C4-2B (cell line): Measurements from ENCODE around the gene SYNE2.
A peak's percentile ranks its signal among the peaks of the same experiment; 100 is the strongest.
"Not testable (repeated sequence)": the region's sequence is repeated elsewhere in the genome, so short reads cannot be mapped to it uniquely, and the experiment has no call there.

Experiments
- H3K27ac ChIP-seq: fragments of 450-650 bp; 2 replicates; pipeline ENCODE4 v1.5.1; 2017
- ZFX ChIP-seq: fragments of 450-650 bp; IDR thresholded peaks from 2 replicates; pipeline ENCODE4 v1.6.1; 2017
- TF ChIP-seq, protein P1 (sequence below): fragments of 450-650 bp; conservative IDR thresholded peaks from 2 replicates; pipeline ENCODE4 v1.5.1; 2017; ENCODE audit warnings: mild to moderate bottlenecking

The SYNE2 gene

DNA sequence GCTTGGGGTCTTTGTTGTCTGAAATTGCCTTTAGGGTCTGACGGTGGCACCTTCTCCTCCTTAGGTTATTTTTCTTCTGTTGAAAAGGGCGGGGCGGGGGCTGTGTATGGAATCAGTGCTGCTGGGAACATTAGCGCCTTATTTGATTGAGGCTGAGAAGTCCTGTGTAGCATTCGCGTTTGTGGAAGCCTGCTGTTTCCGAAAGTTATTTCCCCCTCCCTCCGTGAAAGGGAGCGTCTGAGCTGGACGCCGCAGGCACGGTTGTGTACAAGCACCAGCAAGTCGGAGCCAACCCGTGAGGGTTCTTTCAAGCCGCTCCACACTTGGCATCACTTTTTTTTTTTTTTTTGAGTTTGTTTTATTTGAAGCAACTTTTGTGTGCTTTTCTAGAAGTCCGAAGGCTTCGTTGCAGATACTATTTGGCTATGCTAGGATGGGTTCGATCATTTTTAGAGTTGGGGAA lies 1.1 kb downstream of the SYNE2 start:
- TF ChIP-seq, protein P1, sequence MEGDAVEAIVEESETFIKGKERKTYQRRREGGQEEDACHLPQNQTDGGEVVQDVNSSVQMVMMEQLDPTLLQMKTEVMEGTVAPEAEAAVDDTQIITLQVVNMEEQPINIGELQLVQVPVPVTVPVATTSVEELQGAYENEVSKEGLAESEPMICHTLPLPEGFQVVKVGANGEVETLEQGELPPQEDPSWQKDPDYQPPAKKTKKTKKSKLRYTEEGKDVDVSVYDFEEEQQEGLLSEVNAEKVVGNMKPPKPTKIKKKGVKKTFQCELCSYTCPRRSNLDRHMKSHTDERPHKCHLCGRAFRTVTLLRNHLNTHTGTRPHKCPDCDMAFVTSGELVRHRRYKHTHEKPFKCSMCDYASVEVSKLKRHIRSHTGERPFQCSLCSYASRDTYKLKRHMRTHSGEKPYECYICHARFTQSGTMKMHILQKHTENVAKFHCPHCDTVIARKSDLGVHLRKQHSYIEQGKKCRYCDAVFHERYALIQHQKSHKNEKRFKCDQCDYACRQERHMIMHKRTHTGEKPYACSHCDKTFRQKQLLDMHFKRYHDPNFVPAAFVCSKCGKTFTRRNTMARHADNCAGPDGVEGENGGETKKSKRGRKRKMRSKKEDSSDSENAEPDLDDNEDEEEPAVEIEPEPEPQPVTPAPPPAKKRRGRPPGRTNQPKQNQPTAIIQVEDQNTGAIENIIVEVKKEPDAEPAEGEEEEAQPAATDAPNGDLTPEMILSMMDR = no peak
- no peak for TF ChIP-seq ZFX
- H3K27ac ChIP-seq = peak overlapping the region; percentile 72

DNA sequence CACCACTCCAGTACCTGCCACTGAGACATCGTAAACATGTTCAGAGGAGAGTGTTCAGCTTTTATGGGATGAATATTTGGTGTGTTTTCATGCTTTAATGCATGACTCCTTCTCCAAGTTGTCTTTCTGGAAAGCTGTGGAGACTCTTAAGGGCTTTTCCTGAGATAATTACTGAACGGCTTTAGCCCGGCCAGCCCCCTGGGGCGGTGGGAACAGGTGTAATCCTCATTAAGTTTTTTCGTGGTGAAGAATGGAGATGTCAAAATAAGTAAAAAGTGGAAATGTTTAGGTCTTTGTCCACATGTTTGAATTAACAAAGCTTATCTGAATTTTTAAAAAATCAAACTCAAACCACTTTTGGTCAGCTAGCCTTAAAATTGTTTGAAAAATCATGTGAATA lies 1.5 kb downstream of the SYNE2 start:
- TF ChIP-seq, protein P1 = no peak
- TF ChIP-seq ZFX = no peak
- H3K27ac ChIP-seq = peak overlapping the region; percentile 72

DNA sequence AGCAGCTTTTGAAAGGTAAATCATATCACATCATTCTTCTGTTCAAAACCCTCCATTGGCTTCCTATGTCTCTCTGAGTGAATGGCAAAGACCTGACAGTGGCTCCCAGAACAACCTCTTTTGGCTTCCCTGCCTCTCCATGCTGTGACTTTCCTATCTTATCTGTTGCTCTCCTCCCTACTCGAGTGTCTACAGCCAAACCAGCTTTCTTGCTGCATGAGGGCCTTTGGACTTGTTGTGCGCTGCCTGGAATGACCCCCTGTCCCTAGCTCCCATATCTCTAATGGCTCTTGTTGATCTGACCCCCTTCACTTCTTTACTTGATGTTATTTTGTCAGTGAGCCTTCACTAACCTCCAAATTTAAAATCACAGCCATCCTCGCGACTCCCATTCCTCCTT lies 2.5 kb downstream of the SYNE2 start:
- TF ChIP-seq ZFX = no peak
- TF ChIP-seq, protein P1 = no peak
- no peak overlapping the region for H3K27ac ChIP-seq

DNA sequence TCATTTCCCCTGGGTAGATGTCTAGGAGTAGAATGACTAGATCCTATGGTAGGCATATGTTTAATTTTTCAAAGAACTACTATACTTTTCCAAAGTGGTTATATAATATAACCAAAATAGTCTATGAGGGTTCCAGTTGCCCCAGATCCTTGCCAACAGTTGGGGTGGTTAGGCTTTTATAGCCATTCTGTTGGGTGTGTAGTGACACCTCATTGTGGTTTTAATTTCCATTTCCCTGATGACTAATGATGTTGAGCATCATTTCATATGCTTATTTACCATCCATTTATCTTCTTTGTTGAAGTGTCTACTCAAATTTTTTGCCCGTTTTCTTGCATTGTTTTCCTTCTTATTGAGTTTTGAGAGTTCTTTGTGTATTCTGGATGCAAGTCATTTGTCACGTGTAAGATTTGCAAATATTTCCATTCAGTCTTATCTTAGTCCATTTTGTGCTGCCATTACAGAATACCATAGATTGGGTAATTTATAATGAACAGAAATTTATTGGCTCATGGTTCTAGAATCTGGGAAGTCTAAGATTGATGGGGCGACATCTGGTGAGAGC lies 4.7 kb downstream of the SYNE2 start:
- no peak for TF ChIP-seq ZFX
- TF ChIP-seq, protein P1 = no peak
- H3K27ac ChIP-seq = no peak overlapping the region

DNA sequence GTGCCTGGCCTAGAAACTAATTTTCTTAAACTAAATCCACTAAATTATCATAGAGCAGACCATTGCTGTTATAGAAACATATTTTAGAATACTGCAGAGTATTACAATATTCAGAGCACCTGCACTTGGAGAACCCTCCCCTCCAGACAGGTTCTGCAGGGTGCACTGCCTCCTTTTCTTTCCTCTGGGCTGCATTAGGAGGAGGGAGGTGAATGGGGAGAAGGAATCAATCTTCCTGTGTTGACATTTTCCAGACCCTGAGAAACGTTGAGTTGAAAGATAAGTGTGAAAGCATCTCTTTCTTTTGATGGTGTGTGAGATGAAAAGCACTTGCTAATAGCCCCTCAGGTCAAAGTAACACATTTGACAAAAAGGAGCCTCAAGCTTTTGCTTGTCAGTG lies 7.3 kb downstream of the SYNE2 start:
- TF ChIP-seq, protein P1 = no peak
- no peak for TF ChIP-seq ZFX

DNA sequence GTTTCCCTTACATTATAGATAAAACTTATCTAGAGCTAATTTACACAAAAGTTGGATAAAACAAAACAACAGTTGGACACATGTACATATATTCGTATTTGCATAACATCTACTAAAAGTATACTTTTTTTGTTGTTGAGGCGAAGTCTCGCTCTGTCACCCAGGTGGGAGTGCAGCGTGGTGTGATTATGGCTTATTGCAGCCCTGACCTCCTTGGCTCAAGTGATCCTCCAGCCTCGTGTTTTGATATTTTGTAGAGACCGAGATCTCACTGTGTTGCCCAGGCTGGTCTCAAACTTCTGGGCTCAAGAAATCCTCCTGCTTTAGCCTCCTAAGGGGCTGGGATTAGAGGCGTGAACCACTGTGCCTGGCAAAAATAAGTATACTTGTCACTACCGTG lies 9.4 kb downstream of the SYNE2 start:
- no peak overlapping the region for H3K27ac ChIP-seq
- TF ChIP-seq, protein P1 = no peak
- no peak for TF ChIP-seq ZFX

More for the DNA sequence above, 7.3 kb downstream of the SYNE2 start:
- H3K27ac ChIP-seq = no peak overlapping the region

DNA sequence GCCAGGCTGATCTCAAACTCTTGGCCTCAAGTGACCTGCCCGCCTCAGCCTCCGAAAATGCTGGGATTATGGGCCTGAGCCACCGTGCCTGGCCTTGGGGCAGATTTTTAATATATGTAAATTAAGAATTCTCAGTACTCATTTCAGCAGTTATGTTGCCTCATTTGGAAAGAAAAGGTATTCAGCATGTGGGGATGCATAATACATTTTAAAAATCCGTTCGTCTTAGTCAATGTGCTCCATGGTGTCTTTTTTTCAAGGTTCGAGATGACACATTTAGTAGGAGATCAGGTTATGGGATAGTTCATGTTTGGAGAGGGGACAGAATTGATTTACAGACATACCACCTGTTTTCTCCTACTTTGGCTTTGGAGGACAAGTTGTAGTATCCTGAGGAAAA lies 10.2 kb downstream of the SYNE2 start:
- H3K27ac ChIP-seq = no peak overlapping the region

DNA sequence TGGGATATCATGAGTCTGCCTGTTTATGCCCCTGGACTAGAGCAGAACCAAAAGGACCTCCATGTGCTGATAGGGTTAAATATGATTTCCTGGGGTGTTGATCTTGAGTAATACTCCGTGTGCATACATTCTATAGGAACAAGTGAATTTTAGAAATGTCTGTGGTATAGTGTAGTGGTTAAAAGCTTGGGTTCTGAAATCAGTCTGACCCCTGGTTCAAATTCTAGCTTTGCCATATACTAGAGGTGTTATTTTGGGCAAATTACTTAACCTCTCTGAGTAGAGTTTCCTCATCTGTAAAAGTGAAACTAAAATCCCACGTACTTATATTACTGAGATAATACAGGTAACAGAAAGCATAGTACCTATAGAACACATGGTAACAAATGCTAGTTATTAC lies 12.0 kb downstream of the SYNE2 start:
- H3K27ac ChIP-seq = not testable (repeated sequence)

More for the DNA sequence above, 10.2 kb downstream of the SYNE2 start:
- no peak for TF ChIP-seq ZFX
